Memory B cell (primary cell): ENCODE data around the gene NOD2.

Experiments used
- ATAC-seq: fragments of 150-1000 bp; cut with Tn5 transposase; 2 replicates; pipeline ENCODE4 v1.10.0; 2021; ENCODE audit warnings: low read depth, mild to moderate bottlenecking, moderate library complexity
- DNase-seq, 2 donors: peaks; one replicate each; pipeline ENCODE4 v3.0.0; 2022; ENCODE audit warnings: low spot score in 2 of 2
- H3K27ac Mint-ChIP-seq: one replicate; pipeline ENCODE4 v1.8.0; 2022; ENCODE audit warnings: mild to moderate bottlenecking, moderate library complexity, mixed read lengths
- H3K27me3 Mint-ChIP-seq: one replicate; pipeline ENCODE4 v1.8.0; 2022; ENCODE audit warnings: mixed read lengths
- H3K36me3 Mint-ChIP-seq: one replicate; pipeline ENCODE4 v1.8.0; 2022; ENCODE audit warnings: mild to moderate bottlenecking, mixed read lengths
- H3K4me1 Mint-ChIP-seq: one replicate; pipeline ENCODE4 v1.8.0; 2022; ENCODE audit warnings: mixed read lengths
- H3K4me3 Mint-ChIP-seq: one replicate; pipeline ENCODE4 v1.8.0; 2022; ENCODE audit warnings: mild to moderate bottlenecking, moderate library complexity, mixed read lengths
- H3K9me3 Mint-ChIP-seq: one replicate; pipeline ENCODE4 v1.8.0; 2022; ENCODE audit warnings: mixed read lengths

The NOD2 gene

GRCh38 chr16:50677351-50677750 lies 16.1 kb upstream of the NOD2 start:
- ATAC-seq: no peak
- Mint-ChIP-seq H3K27ac (peak overlapping the region; percentile 88), H3K4me1 (peaks cover 29% of the 10 kb centered on the region), H3K4me3 (no peak overlapping the region), H3K9me3 (peaks cover 1% of the 10 kb centered on the region), H3K27me3 (no peaks in the 10 kb centered on the region), H3K36me3 (peaks cover 52% of the 10 kb centered on the region)
- DNase-seq: no peak

GRCh38 chr16:50678531-50678930 lies 14.9 kb upstream of the NOD2 start:
- DNase-seq: no peak
- ATAC-seq: no peak
- Mint-ChIP-seq H3K27me3 (no peaks in the 10 kb centered on the region), H3K27ac (peak overlapping the region; percentile 88), H3K4me1 (peaks cover 38% of the 10 kb centered on the region), H3K4me3 (peak overlapping the region; percentile 45), H3K9me3 (no peaks in the 10 kb centered on the region), H3K36me3 (peaks cover 42% of the 10 kb centered on the region)

- no peaks in the 10 kb centered on the region for H3K27me3 Mint-ChIP-seq
- ATAC-seq: no peak
Observed at GRCh38 chr16:50679266-50679665, 14.1 kb upstream of the NOD2 start.

GRCh38 chr16:50679676-50680555 lies 13.5 kb upstream of the NOD2 start:
- no peak for ATAC-seq
- H3K36me3 Mint-ChIP-seq: peaks cover 36% of the 10 kb centered on the region
- no peak for DNase-seq
- H3K4me3 Mint-ChIP-seq: peak overlapping the region; percentile 89
- H3K4me1 Mint-ChIP-seq: peaks cover 52% of the 10 kb centered on the region
- H3K9me3 Mint-ChIP-seq: peaks cover under 1% of the 10 kb centered on the region
- no peaks in the 10 kb centered on the region for H3K27me3 Mint-ChIP-seq
- H3K27ac Mint-ChIP-seq: peak overlapping the region; percentile 97

More at GRCh38 chr16:50679266-50679665, 14.1 kb upstream of the NOD2 start:
- Mint-ChIP-seq H3K4me1 (peaks cover 46% of the 10 kb centered on the region), H3K9me3 (no peaks in the 10 kb centered on the region), H3K4me3 (no peak overlapping the region), H3K36me3 (peaks cover 39% of the 10 kb centered on the region), H3K27ac (peak overlapping the region; percentile 97)
- DNase-seq: no peak

- peak overlapping the region; percentile 89 for H3K4me3 Mint-ChIP-seq
- H3K27ac Mint-ChIP-seq: peak overlapping the region; percentile 97
- peaks cover 31% of the 10 kb centered on the region for H3K36me3 Mint-ChIP-seq
- peaks cover 58% of the 10 kb centered on the region for H3K4me1 Mint-ChIP-seq
- H3K27me3 Mint-ChIP-seq: no peaks in the 10 kb centered on the region
- DNase-seq (no peak), ATAC-seq (no peak)
- peaks cover 2% of the 10 kb centered on the region for H3K9me3 Mint-ChIP-seq
Observed at GRCh38 chr16:50680556-50680893, 12.9 kb upstream of the NOD2 start.

GRCh38 chr16:50681021-50681885 lies 12.2 kb upstream of the NOD2 start, which contains the start of gene SNX20:
Gene SNX20 (minus strand): TSS chr16:50681312. CDS start chr16:50677526, 3,786 bp downstream.
- Mint-ChIP-seq H3K27ac (peak within 1 kb of the TSS; percentile 97), H3K4me3 (peak within 1 kb of the TSS; percentile 89), H3K27me3 (no peaks in the 10 kb centered on the region), H3K4me1 (peaks cover 62% of the 10 kb centered on the region), H3K36me3 (peaks cover 24% of the 10 kb centered on the region), H3K9me3 (peaks cover 2% of the 10 kb centered on the region)
- ATAC-seq (peak; percentile 76), DNase-seq (peak; percentile 55 to 61)

- H3K27ac Mint-ChIP-seq: peak overlapping the region; percentile 98
- ATAC-seq (peak; percentile 74), DNase-seq (peak; percentile 53 to 54)
- H3K27me3 Mint-ChIP-seq: no peaks in the 10 kb centered on the region
- H3K4me1 Mint-ChIP-seq: peaks cover 58% of the 10 kb centered on the region
- peaks cover 2% of the 10 kb centered on the region for H3K9me3 Mint-ChIP-seq
- peak overlapping the region; percentile 72 for H3K4me3 Mint-ChIP-seq
- peaks cover 4% of the 10 kb centered on the region for H3K36me3 Mint-ChIP-seq
Observed at GRCh38 chr16:50683689-50684374, 9.6 kb upstream of the NOD2 start.

- DNase-seq: no peak
- ATAC-seq: no peak
- Mint-ChIP-seq H3K27me3 (no peaks in the 10 kb centered on the region), H3K36me3 (peaks cover 3% of the 10 kb centered on the region), H3K9me3 (peaks cover 2% of the 10 kb centered on the region), H3K4me1 (peaks cover 51% of the 10 kb centered on the region), H3K27ac (peak overlapping the region; percentile 98), H3K4me3 (peak overlapping the region; percentile 72)
Observed at GRCh38 chr16:50684823-50685461, 8.5 kb upstream of the NOD2 start.

- DNase-seq (no peak), ATAC-seq (no peak)
- H3K36me3 Mint-ChIP-seq: peaks cover 3% of the 10 kb centered on the region
- peaks cover 2% of the 10 kb centered on the region for H3K9me3 Mint-ChIP-seq
- H3K27me3 Mint-ChIP-seq: no peaks in the 10 kb centered on the region
- peak overlapping the region; percentile 72 for H3K4me3 Mint-ChIP-seq
- H3K27ac Mint-ChIP-seq: peak overlapping the region; percentile 98
- H3K4me1 Mint-ChIP-seq: peaks cover 46% of the 10 kb centered on the region
Observed at GRCh38 chr16:50685462-50686063, 7.8 kb upstream of the NOD2 start.

GRCh38 chr16:50688083-50688482 lies 5.3 kb upstream of the NOD2 start:
- ATAC-seq: no peak

GRCh38 chr16:50688867-50689266 lies 4.5 kb upstream of the NOD2 start:
- Mint-ChIP-seq H3K27me3 (peaks cover 7% of the 10 kb centered on the region), H3K4me1 (peaks cover 35% of the 10 kb centered on the region), H3K27ac (no peak overlapping the region), H3K9me3 (peaks cover 2% of the 10 kb centered on the region), H3K36me3 (peaks cover 3% of the 10 kb centered on the region), H3K4me3 (no peak overlapping the region)
- DNase-seq (no peak), ATAC-seq (no peak)

More at GRCh38 chr16:50688083-50688482, 5.3 kb upstream of the NOD2 start:
- Mint-ChIP-seq H3K9me3 (peaks cover 2% of the 10 kb centered on the region), H3K27ac (no peak overlapping the region), H3K36me3 (peaks cover 3% of the 10 kb centered on the region), H3K4me1 (peaks cover 41% of the 10 kb centered on the region), H3K4me3 (no peak overlapping the region), H3K27me3 (peaks cover 6% of the 10 kb centered on the region)
- no peak for DNase-seq

GRCh38 chr16:50690177-50690576 lies 3.2 kb upstream of the NOD2 start:
- no peak for DNase-seq
- H3K4me1 Mint-ChIP-seq: peaks cover 33% of the 10 kb centered on the region
- ATAC-seq: no peak
- H3K9me3 Mint-ChIP-seq: no peaks in the 10 kb centered on the region
- no peaks in the 10 kb centered on the region for H3K36me3 Mint-ChIP-seq
- no peak overlapping the region for H3K27ac Mint-ChIP-seq
- H3K27me3 Mint-ChIP-seq: peaks cover 7% of the 10 kb centered on the region
- no peak overlapping the region for H3K4me3 Mint-ChIP-seq

- no peaks in the 10 kb centered on the region for H3K36me3 Mint-ChIP-seq
- H3K27me3 Mint-ChIP-seq: peaks cover 7% of the 10 kb centered on the region
- H3K4me1 Mint-ChIP-seq: peaks cover 35% of the 10 kb centered on the region
- DNase-seq: no peak
- H3K27ac Mint-ChIP-seq: peak overlapping the region; percentile 64
- no peaks in the 10 kb centered on the region for H3K9me3 Mint-ChIP-seq
- H3K4me3 Mint-ChIP-seq: peak overlapping the region; percentile 79
- no peak for ATAC-seq
Observed at GRCh38 chr16:50692644-50692998, 785 bp upstream of the NOD2 start.
